Hepatocyte (in vitro differentiated cells): ENCODE results near the gene TLCD3B. TPM values are rescaled to one million over a fixed set of nuclear protein-coding genes. Genes with fewer than 3 reads are reported as not detected.

Source experiments
- DNase-seq: peaks from one replicate; pipeline ENCODE4 v3.0.0-alpha.2; 2016; ENCODE audit warnings: low spot score
- H2AFZ ChIP-seq: fragments of 200-600 bp; sonication (generic); 2 replicates; pipeline ENCODE4 v1.6.0; 2016; ENCODE audit warnings: antibody characterized with exemption, mild to moderate bottlenecking
- H3K27ac ChIP-seq: fragments of 200-600 bp; sonication (generic); 2 replicates; pipeline ENCODE4 v1.5.1; 2016; ENCODE audit warnings: mild to moderate bottlenecking
- H3K27me3 ChIP-seq: fragments of 200-600 bp; sonication (generic); 2 replicates; pipeline ENCODE4 v1.6.1; 2016
- H3K36me3 ChIP-seq: fragments of 200-600 bp; sonication (generic); replicated peaks from 2 replicates; pipeline ENCODE4 v1.5.1; 2016; ENCODE audit warnings: low read depth; ENCODE audit not compliant: insufficient read depth
- H3K4me1 ChIP-seq: fragments of 200-600 bp; sonication (generic); 2 replicates; pipeline ENCODE4 v1.5.1; 2016; ENCODE audit warnings: mild to moderate bottlenecking, moderate library complexity; ENCODE audit not compliant: insufficient read depth
- H3K4me2 ChIP-seq: fragments of 200-600 bp; sonication (generic); 2 replicates; pipeline ENCODE4 v1.6.0; 2016
- H3K4me3 ChIP-seq: fragments of 200-600 bp; sonication (generic); 2 replicates; pipeline ENCODE4 v1.5.1; 2016; ENCODE audit warnings: mild to moderate bottlenecking
- H3K79me2 ChIP-seq: fragments of 200-600 bp; sonication (generic); 2 replicates; pipeline ENCODE4 v1.6.0; 2017; ENCODE audit warnings: mild to moderate bottlenecking
- H3K9me2 ChIP-seq: fragments of 200-600 bp; sonication (generic); replicated peaks from 2 replicates; pipeline ENCODE4 v1.6.0; 2017; ENCODE audit warnings: mild to moderate bottlenecking; ENCODE audit not compliant: insufficient read depth
- H3K9me3 ChIP-seq: fragments of 200-600 bp; sonication (generic); 2 replicates; pipeline ENCODE4 v1.5.1; 2016; ENCODE audit warnings: low read depth, mild to moderate bottlenecking
- H4K20me1 ChIP-seq: fragments of 200-600 bp; sonication (generic); 2 replicates; pipeline ENCODE4 v1.6.0; 2016; ENCODE audit warnings: mild to moderate bottlenecking; ENCODE audit not compliant: insufficient read depth, poor library complexity, severe bottlenecking
- EZH2 ChIP-seq: fragments of 200-600 bp; sonication (generic); IDR thresholded peaks from 2 replicates; pipeline ENCODE4 v1.6.1; 2016; ENCODE audit warnings: antibody characterized with exemption, mild to moderate bottlenecking, borderline replicate concordance
- EZH2phosphoT487 ChIP-seq: fragments of 200-600 bp; sonication (generic); IDR thresholded peaks from one replicate; pipeline ENCODE4 v1.6.1; 2018; ENCODE audit warnings: antibody characterized with exemption, mild to moderate bottlenecking, low read depth, moderate library complexity; ENCODE audit not compliant: unreplicated experiment, severe bottlenecking
- WGBS: methylation state at CpG from one replicate; pipeline ENCODE4 v1.1.6; 2016; ENCODE audit warnings: low lambda C conversion rate; ENCODE audit errors: missing lambda C conversion rate; 5-methylcytosine and 5-hydroxymethylcytosine counted together
- polyA plus RNA-seq: library from polyadenylated mRNA; unstranded; fragments of >200 nt; fragmentation: Nextera tagmentation; extraction: Ambion mirVana; gene quantifications from 2 replicates; pipeline ENCODE4 v1.2.1, GENCODE V29; 2016
- total RNA-seq: library from RNA; depleted of rRNA; stranded (reverse); fragments of >200 nt; gene quantifications from 2 replicates; pipeline ENCODE4 v1.2.3, GENCODE V29; 2014
- TF ChIP-seq, protein P1 (sequence below): fragments of 200-600 bp; sonication (generic); IDR thresholded peaks from 2 replicates; pipeline ENCODE4 v1.5.1; 2016; ENCODE audit warnings: antibody characterized with exemption, mild to moderate bottlenecking; ENCODE audit not compliant: poor library complexity

TLCD3B gene
- total and polyA plus RNA-seq, 2 experiments from 2014 or later: not detected

DNA sequence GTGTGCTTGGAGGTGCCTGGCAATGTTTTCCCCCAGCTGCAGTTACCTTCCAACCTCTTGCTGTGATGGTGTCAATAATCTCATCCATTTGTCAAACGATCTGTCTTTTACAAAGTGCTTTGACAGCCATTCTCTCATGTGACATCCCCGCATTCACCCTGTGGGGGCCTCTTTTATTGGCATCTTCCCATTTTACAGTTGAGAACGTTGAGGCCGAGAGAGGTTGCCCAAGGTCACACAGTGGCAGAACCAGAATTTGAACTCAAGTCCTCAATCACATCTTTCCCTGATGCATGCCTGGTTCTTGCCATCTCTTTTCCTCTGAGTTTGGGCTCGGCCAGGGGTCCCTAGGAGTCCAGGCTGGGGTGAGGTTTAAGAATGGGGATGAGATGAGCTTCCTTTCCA lies 55.9 kb downstream of the TLCD3B start:
- Histone ChIP-seq H3K27me3 (no peaks in the 10 kb centered on the region), H4K20me1 (peaks cover 43% of the 10 kb centered on the region), H3K4me1 (peaks cover 20% of the 10 kb centered on the region), H3K9me3 (no peaks in the 10 kb centered on the region), H3K4me3 (peak overlapping the region; percentile 95), H2AFZ (no peak overlapping the region), H3K9me2 (no peaks in the 10 kb centered on the region), H3K36me3 (no peaks in the 10 kb centered on the region), H3K79me2 (peaks cover 41% of the 10 kb centered on the region), H3K27ac (no peak overlapping the region), H3K4me2 (peak overlapping the region; percentile 99)
- 74% methylated on average over 5 of the region's 5 CpGs for WGBS
- TF ChIP-seq EZH2: no peak
- TF ChIP-seq, protein P1, sequence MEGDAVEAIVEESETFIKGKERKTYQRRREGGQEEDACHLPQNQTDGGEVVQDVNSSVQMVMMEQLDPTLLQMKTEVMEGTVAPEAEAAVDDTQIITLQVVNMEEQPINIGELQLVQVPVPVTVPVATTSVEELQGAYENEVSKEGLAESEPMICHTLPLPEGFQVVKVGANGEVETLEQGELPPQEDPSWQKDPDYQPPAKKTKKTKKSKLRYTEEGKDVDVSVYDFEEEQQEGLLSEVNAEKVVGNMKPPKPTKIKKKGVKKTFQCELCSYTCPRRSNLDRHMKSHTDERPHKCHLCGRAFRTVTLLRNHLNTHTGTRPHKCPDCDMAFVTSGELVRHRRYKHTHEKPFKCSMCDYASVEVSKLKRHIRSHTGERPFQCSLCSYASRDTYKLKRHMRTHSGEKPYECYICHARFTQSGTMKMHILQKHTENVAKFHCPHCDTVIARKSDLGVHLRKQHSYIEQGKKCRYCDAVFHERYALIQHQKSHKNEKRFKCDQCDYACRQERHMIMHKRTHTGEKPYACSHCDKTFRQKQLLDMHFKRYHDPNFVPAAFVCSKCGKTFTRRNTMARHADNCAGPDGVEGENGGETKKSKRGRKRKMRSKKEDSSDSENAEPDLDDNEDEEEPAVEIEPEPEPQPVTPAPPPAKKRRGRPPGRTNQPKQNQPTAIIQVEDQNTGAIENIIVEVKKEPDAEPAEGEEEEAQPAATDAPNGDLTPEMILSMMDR: no peak
- TF ChIP-seq EZH2phosphoT487: no peak
- no peak for DNase-seq

Other genes with a start within 250 kb of the TLCD3B start
- gene KIF22, start 240.5 kb downstream of the TLCD3B start, total RNA-seq: 42.6 and 43.3 TPM in 2 replicates
- 42.5 and 44.5 TPM in 2 replicates for gene KIF22, start 240.5 kb downstream of the TLCD3B start, polyA plus RNA-seq
- gene MAZ, start 224.7 kb downstream of the TLCD3B start, total RNA-seq: 123 and 132 TPM in 2 replicates
- 190 and 192 TPM in 2 replicates for gene MAZ, start 224.7 kb downstream of the TLCD3B start, polyA plus RNA-seq
- gene PRRT2, start 219.1 kb downstream of the TLCD3B start, total RNA-seq: 7.0 and 8.0 TPM in 2 replicates
- 11.1 and 23.9 TPM in 2 replicates for gene PRRT2, start 219.1 kb downstream of the TLCD3B start, polyA plus RNA-seq
- gene PAGR1, start 215.1 kb downstream of the TLCD3B start, total RNA-seq: 31.6 and 39.3 TPM in 2 replicates
- gene PAGR1, start 215.1 kb downstream of the TLCD3B start, polyA plus RNA-seq: 48.5 and 53.4 TPM in 2 replicates
- gene MVP, start 210.8 kb downstream of the TLCD3B start, total RNA-seq: 80.0 and 121 TPM in 2 replicates
- gene MVP, start 210.8 kb downstream of the TLCD3B start, polyA plus RNA-seq: 140 and 146 TPM in 2 replicates
- 94.1 and 97.1 TPM in 2 replicates for gene CDIPT, start 168.0 kb downstream of the TLCD3B start, total RNA-seq
- 143 and 147 TPM in 2 replicates for gene CDIPT, start 168.0 kb downstream of the TLCD3B start, polyA plus RNA-seq
- 18.0 and 36.1 TPM in 2 replicates for gene SEZ6L2, start 131.7 kb downstream of the TLCD3B start, total RNA-seq
- gene SEZ6L2, start 131.7 kb downstream of the TLCD3B start, polyA plus RNA-seq: 39.9 and 45.8 TPM in 2 replicates
- 12.6 and 18.6 TPM in 2 replicates for gene ASPHD1, start 130.8 kb downstream of the TLCD3B start, total RNA-seq
- 35.5 and 40.0 TPM in 2 replicates for gene ASPHD1, start 130.8 kb downstream of the TLCD3B start, polyA plus RNA-seq
- gene KCTD13, start 105.0 kb downstream of the TLCD3B start, total RNA-seq: 5.3 and 14.3 TPM in 2 replicates
- 18.8 and 23.5 TPM in 2 replicates for gene KCTD13, start 105.0 kb downstream of the TLCD3B start, polyA plus RNA-seq
- 106 and 119 TPM in 2 replicates for gene TMEM219, start 69.2 kb downstream of the TLCD3B start, total RNA-seq
- gene TMEM219, start 69.2 kb downstream of the TLCD3B start, polyA plus RNA-seq: 175 and 189 TPM in 2 replicates
- 28.0 and 33.4 TPM in 2 replicates for gene TAOK2, start 57.4 kb downstream of the TLCD3B start, total RNA-seq
- gene TAOK2, start 57.4 kb downstream of the TLCD3B start, polyA plus RNA-seq: 24.3 and 24.5 TPM in 2 replicates
- 10.6 and 12.4 TPM in 2 replicates for gene HIRIP3, start 35.7 kb downstream of the TLCD3B start, total RNA-seq
- 9.0 and 12.9 TPM in 2 replicates for gene HIRIP3, start 35.7 kb downstream of the TLCD3B start, polyA plus RNA-seq
- gene INO80E, start 35.0 kb downstream of the TLCD3B start, total RNA-seq: 61.2 and 99.9 TPM in 2 replicates
- 14.0 and 17.6 TPM in 2 replicates for gene INO80E, start 35.0 kb downstream of the TLCD3B start, polyA plus RNA-seq
- gene DOC2A, start 20.2 kb downstream of the TLCD3B start, total RNA-seq: 6.8 and 6.9 TPM in 2 replicates
- gene DOC2A, start 20.2 kb downstream of the TLCD3B start, polyA plus RNA-seq: 11.4 and 13.0 TPM in 2 replicates
- gene C16orf92, start 8.1 kb downstream of the TLCD3B start, total RNA-seq: not detected in 2 replicates
- gene C16orf92, start 8.1 kb downstream of the TLCD3B start, polyA plus RNA-seq: not detected in 2 replicates
- gene ALDOA, start 34.5 kb upstream of the TLCD3B start, total RNA-seq: 392 and 397 TPM in 2 replicates
- 882 and 924 TPM in 2 replicates for gene ALDOA, start 34.5 kb upstream of the TLCD3B start, polyA plus RNA-seq
- gene PPP4C, start 44.7 kb upstream of the TLCD3B start, total RNA-seq: 107 and 123 TPM in 2 replicates
- gene PPP4C, start 44.7 kb upstream of the TLCD3B start, polyA plus RNA-seq: 212 and 236 TPM in 2 replicates
- gene TBX6, start 60.7 kb upstream of the TLCD3B start, total RNA-seq: 0.56 and 0.60 TPM in 2 replicates
- 0.10 and 0.19 TPM in 2 replicates for gene TBX6, start 60.7 kb upstream of the TLCD3B start, polyA plus RNA-seq
- gene YPEL3, start 64.9 kb upstream of the TLCD3B start, total RNA-seq: 19.3 and 20.1 TPM in 2 replicates
- 82.1 and 103 TPM in 2 replicates for gene YPEL3, start 64.9 kb upstream of the TLCD3B start, polyA plus RNA-seq
- 0.67 TPM in 1 of 2 replicates, not detected in the other for gene GDPD3, start 82.3 kb upstream of the TLCD3B start, total RNA-seq
- 5.4 and 11.2 TPM in 2 replicates for gene GDPD3, start 82.3 kb upstream of the TLCD3B start, polyA plus RNA-seq
- gene MAPK3, start 91.9 kb upstream of the TLCD3B start, total RNA-seq: 34.6 and 57.6 TPM in 2 replicates
- 31.3 and 38.1 TPM in 2 replicates for gene MAPK3, start 91.9 kb upstream of the TLCD3B start, polyA plus RNA-seq
- 2.4 and 3.2 TPM in 2 replicates for gene CORO1A, start 152.3 kb upstream of the TLCD3B start, total RNA-seq
- gene CORO1A, start 152.3 kb upstream of the TLCD3B start, polyA plus RNA-seq: 1.7 and 3.4 TPM in 2 replicates
- gene BOLA2B, start 162.4 kb upstream of the TLCD3B start, total RNA-seq: 211 and 237 TPM in 2 replicates
- gene BOLA2B, start 162.4 kb upstream of the TLCD3B start, polyA plus RNA-seq: 124 and 132 TPM in 2 replicates
- 22.1 and 25.1 TPM in 2 replicates for gene SLX1A, start 162.6 kb upstream of the TLCD3B start, total RNA-seq
- 111 and 125 TPM in 2 replicates for gene SLX1A, start 162.6 kb upstream of the TLCD3B start, polyA plus RNA-seq
- 8.1 and 17.8 TPM in 2 replicates for gene SULT1A3, start 168.0 kb upstream of the TLCD3B start, total RNA-seq
- gene SULT1A3, start 168.0 kb upstream of the TLCD3B start, polyA plus RNA-seq: 23.1 and 32.3 TPM in 2 replicates
- gene NPIPB13, start 217.2 kb upstream of the TLCD3B start, total RNA-seq: 2.4 and 3.5 TPM in 2 replicates
- 1.9 and 4.8 TPM in 2 replicates for gene NPIPB13, start 217.2 kb upstream of the TLCD3B start, polyA plus RNA-seq